HG03175 (cell line): ENCODE data around the gene TMEM121.
"Not testable (repeated sequence)": the region's sequence is repeated elsewhere in the genome, so short reads cannot be mapped to it uniquely, and the experiment has no call there.

ENCODE experiments used
- ATAC-seq: cut with Tn5 transposase; IDR thresholded peaks from one replicate; pipeline ENCODE4 v1.9.1; 2021; ENCODE audit warnings: mild to moderate bottlenecking, moderate library complexity; ENCODE audit not compliant: unreplicated experiment

Gene TMEM121

GRCh38 chr14:105541218-105541875 lies 15.0 kb downstream of the TMEM121 start:
- no peak for ATAC-seq

- ATAC-seq, result not testable (repeated sequence)
Measured at GRCh38 chr14:105545676-105546075, 19.3 kb downstream of the TMEM121 start.

- not testable (repeated sequence) for ATAC-seq
Measured at GRCh38 chr14:105546410-105546809, 20.0 kb downstream of the TMEM121 start.

GRCh38 chr14:105547072-105547471 lies 20.7 kb downstream of the TMEM121 start:
- not testable (repeated sequence) for ATAC-seq

- no peak for ATAC-seq
Measured at GRCh38 chr14:105547741-105548169, 21.4 kb downstream of the TMEM121 start.

GRCh38 chr14:105549481-105549880 lies 23.1 kb downstream of the TMEM121 start:
- no peak for ATAC-seq

GRCh38 chr14:105554022-105554421 lies 27.6 kb downstream of the TMEM121 start:
- no peak for ATAC-seq

- no peak for ATAC-seq
Measured at GRCh38 chr14:105554523-105554922, 28.1 kb downstream of the TMEM121 start.

GRCh38 chr14:105557671-105558070 lies 31.3 kb downstream of the TMEM121 start:
- not testable (repeated sequence) for ATAC-seq

- not testable (repeated sequence) for ATAC-seq
Measured at GRCh38 chr14:105558449-105559154, 32.2 kb downstream of the TMEM121 start.

- peak; percentile 43 for ATAC-seq
Measured at GRCh38 chr14:105559384-105560047, 33.1 kb downstream of the TMEM121 start.

GRCh38 chr14:105560048-105560669 lies 33.8 kb downstream of the TMEM121 start:
- peak; percentile 61 for ATAC-seq

GRCh38 chr14:105561345-105561744 lies 35.0 kb downstream of the TMEM121 start:
- not testable (repeated sequence) for ATAC-seq

- no peak for ATAC-seq
Measured at GRCh38 chr14:105562713-105563346, 36.4 kb downstream of the TMEM121 start.

- no peak for ATAC-seq
Measured at GRCh38 chr14:105563347-105563737, 37.0 kb downstream of the TMEM121 start.

GRCh38 chr14:105564536-105564935 lies 38.2 kb downstream of the TMEM121 start:
- not testable (repeated sequence) for ATAC-seq

GRCh38 chr14:105565185-105565919 lies 39.0 kb downstream of the TMEM121 start:
- ATAC-seq, result peak; percentile 8

GRCh38 chr14:105566248-105567163 lies 40.1 kb downstream of the TMEM121 start:
- ATAC-seq, result peak; percentile 54
